Rectal smooth muscle tissue (tissue), 1 donor: ENCODE results near the gene PYGO2.

Source experiments
- H3K27ac ChIP-seq: one replicate; pipeline ENCODE4 v1.7.0; 2013; ENCODE audit warnings: low read depth, low read length, inconsistent platforms
- H3K27me3 ChIP-seq: one replicate; pipeline ENCODE4 v1.7.0; 2013; ENCODE audit warnings: low read length; ENCODE audit not compliant: control insufficient read depth, insufficient read depth
- H3K36me3 ChIP-seq: one replicate; pipeline ENCODE4 v1.7.0; 2013; ENCODE audit warnings: low read length; ENCODE audit not compliant: control insufficient read depth, insufficient read depth
- H3K4me1 ChIP-seq: one replicate; pipeline ENCODE4 v1.7.0; 2013; ENCODE audit warnings: low read length; ENCODE audit not compliant: control insufficient read depth, insufficient read depth
- H3K4me3 ChIP-seq: one replicate; pipeline ENCODE4 v1.7.0; 2013; ENCODE audit warnings: low read length
- H3K9ac ChIP-seq: one replicate; pipeline ENCODE4 v1.7.0; 2013; ENCODE audit warnings: low read length

Gene PYGO2

DNA sequence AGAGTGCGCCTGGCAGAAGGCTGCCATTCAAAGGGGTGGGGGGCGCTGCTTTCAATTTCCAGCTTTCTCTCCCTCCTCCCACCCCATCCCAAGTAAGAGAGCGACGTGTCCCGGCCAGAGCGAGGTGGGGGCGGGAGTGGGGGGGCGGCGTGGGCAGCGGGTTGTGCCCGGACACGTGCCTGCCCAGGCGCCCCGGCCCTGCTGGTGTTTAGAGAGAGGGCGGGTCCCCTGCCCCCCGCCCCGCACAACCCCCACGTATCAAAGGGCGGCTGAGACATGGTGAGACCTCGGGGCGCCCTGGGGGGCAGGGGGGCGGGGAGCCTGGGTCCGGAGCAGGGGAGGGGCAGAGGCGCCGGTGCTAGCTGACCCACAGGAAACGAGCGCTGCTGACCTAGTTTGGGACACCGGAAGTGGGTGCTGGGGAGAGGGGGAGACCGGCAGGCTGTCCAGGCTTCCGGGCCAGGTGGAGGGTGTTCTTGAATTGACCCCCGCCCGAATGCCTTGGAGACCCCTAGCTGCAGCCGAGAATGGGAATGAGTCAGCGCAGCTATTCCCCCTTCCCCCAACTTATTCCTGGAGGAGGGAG, 42.3 kb upstream of the PYGO2 start:
- H3K9ac ChIP-seq = peak overlapping the region; percentile 96
- peaks cover 4% of the 10 kb centered on the region for H3K36me3 ChIP-seq
- H3K4me3 ChIP-seq = peak overlapping the region; percentile 89
- H3K27me3 ChIP-seq = no peaks in the 10 kb centered on the region
- peak overlapping the region; percentile 93 for H3K27ac ChIP-seq
- peaks cover 35% of the 10 kb centered on the region for H3K4me1 ChIP-seq

DNA sequence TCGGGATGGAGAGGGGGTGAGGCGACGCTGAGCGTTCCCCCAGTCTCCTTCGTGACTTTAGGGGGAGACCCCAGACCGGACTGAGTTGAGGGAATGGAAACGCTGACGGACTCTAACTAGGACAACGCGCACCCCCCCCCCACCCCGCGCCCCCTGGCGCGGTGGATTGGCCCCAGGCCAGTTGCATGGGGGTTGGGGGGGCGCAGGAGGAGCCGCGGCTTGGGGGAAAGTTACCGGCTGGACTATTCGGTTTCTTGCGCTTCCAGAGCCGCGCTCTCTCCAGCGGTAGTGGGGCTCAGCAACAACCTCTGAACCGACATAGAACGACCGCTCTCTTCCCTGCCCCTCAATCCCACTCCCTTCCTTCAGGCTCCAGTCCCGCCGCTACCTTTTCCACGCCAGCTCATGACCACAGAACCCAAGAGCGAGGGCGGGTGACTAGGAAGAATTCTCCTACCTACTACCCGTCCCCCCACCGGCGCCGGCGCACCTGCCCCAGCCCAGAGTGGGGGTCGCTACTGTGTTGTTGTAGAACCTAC, 41.7 kb upstream of the PYGO2 start:
- H3K27ac ChIP-seq = peak overlapping the region; percentile 93
- H3K36me3 ChIP-seq = peaks cover 4% of the 10 kb centered on the region
- H3K27me3 ChIP-seq = no peaks in the 10 kb centered on the region
- H3K4me1 ChIP-seq = peaks cover 36% of the 10 kb centered on the region
- peak overlapping the region; percentile 96 for H3K9ac ChIP-seq
- peak overlapping the region; percentile 89 for H3K4me3 ChIP-seq

DNA sequence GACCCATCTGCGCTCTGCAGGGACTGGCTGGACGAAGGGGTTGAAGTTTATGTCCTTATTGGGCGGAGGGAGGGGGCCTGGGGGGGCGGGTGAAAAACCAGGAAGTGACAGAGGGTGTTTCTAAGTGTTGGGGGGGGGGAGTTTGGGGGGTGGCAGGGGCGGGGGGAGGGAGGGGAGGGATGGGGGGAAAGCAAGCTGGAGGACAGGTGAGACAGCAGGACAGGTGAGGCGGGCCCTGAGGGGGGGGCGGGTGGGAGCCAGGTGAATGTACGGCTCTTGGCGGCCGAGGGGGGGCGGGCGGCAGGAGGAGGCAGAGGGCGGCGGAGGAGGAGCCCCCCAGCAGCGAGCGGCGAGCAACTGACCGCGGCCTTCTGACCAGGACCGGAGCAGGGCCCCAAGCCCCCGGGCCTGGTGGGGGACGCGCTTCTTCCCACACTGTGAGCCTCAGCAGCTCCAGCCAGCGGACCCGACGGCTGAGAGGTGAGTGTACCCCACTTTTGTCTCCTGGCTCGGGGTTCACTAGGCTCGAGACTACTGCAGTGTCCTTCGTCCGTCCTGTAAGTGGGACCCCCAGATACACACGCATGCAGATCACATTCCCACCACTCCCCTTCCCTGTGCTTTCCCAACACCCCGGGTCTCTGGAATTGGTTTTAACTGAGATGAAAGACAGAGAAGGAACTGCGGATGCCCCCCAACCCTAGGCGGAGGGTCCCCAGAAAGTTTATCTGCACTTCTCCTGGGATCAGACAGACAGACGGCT, 41.1 kb upstream of the PYGO2 start, which contains the start of gene ZBTB7B:
ZBTB7B (plus strand) TSS at position 339 of the 763 bp plus-strand sequence. CDS start 11,859 bp downstream, outside the sequence.
- peaks cover 36% of the 10 kb centered on the region for H3K4me1 ChIP-seq
- peak within 1 kb of the TSS; percentile 89 for H3K4me3 ChIP-seq
- peak within 1 kb of the TSS; percentile 96 for H3K27ac ChIP-seq
- H3K36me3 ChIP-seq = peaks cover 4% of the 10 kb centered on the region
- H3K27me3 ChIP-seq = no peaks in the 10 kb centered on the region
- H3K9ac ChIP-seq = peak within 1 kb of the TSS; percentile 96

DNA sequence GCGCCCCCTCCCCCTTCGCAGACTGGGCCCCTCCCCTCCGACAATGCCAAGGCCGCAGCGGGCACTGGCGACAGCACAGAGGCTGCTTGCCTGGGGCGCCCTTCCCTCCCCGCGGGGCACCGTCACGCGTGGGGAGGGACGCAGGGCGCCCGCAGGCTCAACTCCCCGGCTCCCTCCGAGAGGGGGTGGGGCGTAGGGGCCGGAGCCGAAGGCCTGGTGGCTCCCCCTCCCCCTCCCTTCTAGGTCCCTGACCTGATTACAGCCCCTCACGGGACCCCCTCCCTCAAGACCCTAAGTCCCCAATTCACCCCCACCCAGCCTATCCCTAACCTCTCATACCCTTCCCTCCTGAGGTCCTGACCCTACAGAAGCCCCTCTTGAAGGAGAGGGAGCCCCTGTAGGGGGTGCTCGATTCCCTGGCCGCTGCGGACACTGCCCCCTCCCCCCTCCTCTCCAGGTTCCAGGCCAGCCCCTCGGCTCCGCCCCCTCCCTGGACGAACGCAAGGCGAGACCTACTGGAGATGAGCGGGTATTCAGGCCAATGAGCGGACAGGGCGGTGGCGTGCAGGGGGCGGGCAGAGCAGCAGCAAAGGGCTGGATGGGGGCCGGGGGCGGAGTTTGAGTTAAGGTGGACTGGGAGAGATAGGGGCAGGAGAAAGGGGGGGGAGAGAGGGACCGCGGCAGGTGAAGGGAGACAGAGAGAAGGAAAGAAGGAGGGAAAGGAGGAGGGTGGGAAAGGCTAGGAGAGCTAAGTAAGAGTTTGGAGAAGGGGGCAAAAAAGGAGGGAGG, 40.3 kb upstream of the PYGO2 start:
- H3K4me1 ChIP-seq = peaks cover 29% of the 10 kb centered on the region
- peak overlapping the region; percentile 96 for H3K27ac ChIP-seq
- H3K9ac ChIP-seq = peak overlapping the region; percentile 71
- peaks cover 4% of the 10 kb centered on the region for H3K36me3 ChIP-seq
- no peaks in the 10 kb centered on the region for H3K27me3 ChIP-seq
- peak overlapping the region; percentile 88 for H3K4me3 ChIP-seq

DNA sequence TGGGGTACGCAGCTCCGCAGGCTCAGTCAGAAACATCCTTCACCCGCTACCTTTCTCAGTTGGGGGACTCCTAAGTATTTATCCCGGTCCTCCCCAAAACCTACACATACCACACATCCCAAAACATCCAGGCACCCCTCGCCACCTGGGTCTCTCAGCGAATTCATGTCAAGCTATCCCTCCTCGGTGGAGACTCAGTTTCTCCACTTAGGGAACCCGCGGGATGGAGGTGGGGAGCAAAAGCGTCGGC, 39.8 kb upstream of the PYGO2 start:
- Histone ChIP-seq H3K4me1 (peaks cover 28% of the 10 kb centered on the region), H3K27me3 (no peaks in the 10 kb centered on the region), H3K27ac (peak overlapping the region; percentile 96), H3K4me3 (peak overlapping the region; percentile 88), H3K36me3 (peaks cover 2% of the 10 kb centered on the region), H3K9ac (peak overlapping the region; percentile 85)

DNA sequence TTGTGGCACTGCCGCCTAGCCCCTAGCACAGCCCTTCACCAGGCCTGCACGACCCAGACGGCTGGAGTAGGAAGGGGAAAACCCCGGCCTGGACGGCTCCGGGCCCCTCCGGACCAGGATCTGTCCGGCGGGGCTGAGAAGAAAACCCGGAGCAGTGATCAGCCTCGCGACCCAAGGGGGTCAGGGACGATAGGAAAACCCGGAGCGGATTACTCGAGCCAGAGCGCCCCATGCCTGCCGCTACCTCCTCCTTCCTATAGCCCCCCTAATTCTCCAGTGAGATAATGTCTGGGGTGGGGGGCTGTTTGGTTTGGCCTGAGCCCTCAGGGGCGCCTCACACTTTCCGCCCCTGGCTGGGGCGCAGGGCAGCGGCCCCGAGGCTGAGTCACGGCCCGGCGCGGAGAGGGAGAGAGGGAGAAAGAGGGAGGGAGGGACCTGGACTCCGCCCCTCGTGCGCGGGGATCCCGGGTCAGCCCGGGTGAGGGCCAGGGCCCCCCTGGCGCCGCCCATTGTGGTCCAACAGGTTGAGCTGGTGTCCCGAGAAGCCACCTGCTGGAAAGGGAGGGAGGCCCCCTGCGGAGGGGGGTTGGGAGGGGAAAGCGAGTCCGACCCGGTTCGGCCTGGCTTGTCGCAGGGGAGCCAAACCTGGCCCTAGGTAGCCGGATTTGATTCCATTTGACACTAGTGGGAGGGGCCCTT, 39.3 kb upstream of the PYGO2 start:
- Histone ChIP-seq H3K27ac (peak overlapping the region; percentile 96), H3K4me1 (peaks cover 23% of the 10 kb centered on the region), H3K36me3 (no peaks in the 10 kb centered on the region), H3K27me3 (no peaks in the 10 kb centered on the region), H3K4me3 (peak overlapping the region; percentile 88), H3K9ac (peak overlapping the region; percentile 85)

DNA sequence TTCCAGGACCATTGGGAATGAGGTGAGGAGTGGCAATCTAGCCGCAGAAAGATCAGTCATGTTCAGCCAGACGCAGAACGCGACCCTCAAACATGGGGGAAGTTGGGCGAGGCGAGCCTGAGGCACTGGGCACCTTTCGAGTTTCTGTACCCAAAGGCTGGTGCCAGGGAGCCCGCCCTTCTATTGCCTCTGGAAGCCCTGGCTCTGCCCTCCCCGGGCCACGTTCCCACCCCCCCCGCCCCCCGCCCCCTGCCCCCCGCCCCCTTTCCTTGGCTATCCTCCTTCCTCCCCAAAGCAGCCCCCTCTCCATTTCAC, 38.8 kb upstream of the PYGO2 start:
- no peaks in the 10 kb centered on the region for H3K36me3 ChIP-seq
- peak overlapping the region; percentile 88 for H3K4me3 ChIP-seq
- H3K27me3 ChIP-seq = no peaks in the 10 kb centered on the region
- peak overlapping the region; percentile 10 for H3K9ac ChIP-seq
- H3K27ac ChIP-seq = peak overlapping the region; percentile 96
- peaks cover 18% of the 10 kb centered on the region for H3K4me1 ChIP-seq

DNA sequence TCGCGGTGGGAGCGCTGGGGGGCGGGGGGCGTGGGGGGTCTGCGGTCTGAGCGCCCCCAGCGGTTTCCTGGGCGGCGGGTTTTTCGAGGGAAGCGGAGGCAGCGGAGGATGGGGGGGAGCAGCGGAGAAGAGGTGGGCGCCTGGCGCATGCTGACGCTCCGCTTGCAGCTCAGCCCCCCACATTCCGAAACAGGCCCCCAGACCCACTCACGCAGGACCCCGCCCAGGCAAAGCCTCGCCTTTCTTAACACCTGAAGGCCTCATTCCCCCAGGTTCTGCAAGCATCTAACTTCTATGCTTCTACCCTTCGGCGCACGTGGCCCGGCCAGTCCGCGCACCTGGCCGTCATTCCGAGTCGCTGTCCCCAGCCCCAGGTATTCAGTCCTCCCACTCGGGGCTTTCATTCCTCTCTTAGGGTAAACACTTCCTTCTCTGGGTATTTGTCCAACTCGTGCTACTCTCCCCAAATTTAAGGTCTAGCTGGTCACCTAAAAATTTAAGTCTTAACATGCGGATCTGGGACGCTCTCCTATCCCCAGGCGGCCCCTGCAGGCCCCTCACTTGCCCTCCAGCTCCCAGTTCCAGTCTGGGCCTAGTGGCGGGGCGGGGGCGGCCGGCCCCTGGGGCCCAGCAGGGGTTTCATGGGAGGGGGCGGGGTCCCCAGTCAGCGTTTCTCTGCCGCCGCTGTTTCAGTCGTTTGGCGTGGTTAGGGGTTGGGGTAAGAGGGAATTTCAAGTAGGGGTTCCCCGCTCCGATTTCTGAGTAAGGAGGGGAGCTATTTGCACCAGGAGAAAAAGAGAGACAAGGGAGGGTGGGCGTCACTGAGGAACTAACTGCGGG, 38.2 kb upstream of the PYGO2 start:
- H3K4me3 ChIP-seq = peak overlapping the region; percentile 88
- H3K27ac ChIP-seq = peak overlapping the region; percentile 96
- H3K4me1 ChIP-seq = peaks cover 16% of the 10 kb centered on the region
- peak overlapping the region; percentile 24 for H3K9ac ChIP-seq
- H3K27me3 ChIP-seq = no peaks in the 10 kb centered on the region
- H3K36me3 ChIP-seq = no peaks in the 10 kb centered on the region

DNA sequence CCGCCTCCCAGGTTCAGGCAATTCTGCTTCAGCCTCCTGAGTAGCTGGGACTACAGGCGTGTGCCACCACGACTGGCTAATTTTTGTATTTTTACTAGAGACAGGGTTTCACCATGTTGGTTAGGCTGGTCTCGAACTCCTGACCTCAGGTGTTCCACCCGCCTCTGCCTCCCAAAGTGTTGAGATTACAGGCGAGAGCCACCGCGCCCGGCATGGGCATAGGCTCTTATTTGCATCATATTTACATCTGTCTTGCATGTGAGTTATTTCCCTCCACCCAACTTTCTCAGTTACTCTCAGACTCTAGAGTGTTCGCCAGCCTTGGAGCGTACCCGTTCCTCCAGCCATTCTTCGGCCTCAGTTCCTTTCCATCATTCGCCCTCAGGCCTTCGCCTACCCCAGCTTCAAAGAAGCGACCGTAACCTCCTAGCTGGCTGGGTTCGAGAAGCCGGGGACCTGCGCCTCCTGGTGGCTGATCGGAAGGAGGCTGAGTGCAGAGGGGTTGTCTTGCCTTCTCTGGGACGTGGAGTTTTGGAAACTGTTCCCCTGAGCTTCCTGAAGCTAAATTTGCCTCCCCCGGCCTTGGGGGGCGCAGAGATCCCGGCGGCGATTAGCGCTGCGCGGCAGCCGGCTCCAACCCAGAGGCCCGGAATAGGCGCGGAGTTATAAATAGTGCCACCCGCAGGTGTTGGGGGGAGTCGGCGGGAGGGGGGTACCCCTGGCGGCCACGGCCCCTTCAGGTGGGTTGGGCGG, 37.4 kb upstream of the PYGO2 start:
- Histone ChIP-seq H3K9ac (peak overlapping the region; percentile 65), H3K27me3 (no peaks in the 10 kb centered on the region), H3K4me1 (peaks cover 8% of the 10 kb centered on the region), H3K4me3 (peak overlapping the region; percentile 66), H3K27ac (peak overlapping the region; percentile 96), H3K36me3 (no peaks in the 10 kb centered on the region)

DNA sequence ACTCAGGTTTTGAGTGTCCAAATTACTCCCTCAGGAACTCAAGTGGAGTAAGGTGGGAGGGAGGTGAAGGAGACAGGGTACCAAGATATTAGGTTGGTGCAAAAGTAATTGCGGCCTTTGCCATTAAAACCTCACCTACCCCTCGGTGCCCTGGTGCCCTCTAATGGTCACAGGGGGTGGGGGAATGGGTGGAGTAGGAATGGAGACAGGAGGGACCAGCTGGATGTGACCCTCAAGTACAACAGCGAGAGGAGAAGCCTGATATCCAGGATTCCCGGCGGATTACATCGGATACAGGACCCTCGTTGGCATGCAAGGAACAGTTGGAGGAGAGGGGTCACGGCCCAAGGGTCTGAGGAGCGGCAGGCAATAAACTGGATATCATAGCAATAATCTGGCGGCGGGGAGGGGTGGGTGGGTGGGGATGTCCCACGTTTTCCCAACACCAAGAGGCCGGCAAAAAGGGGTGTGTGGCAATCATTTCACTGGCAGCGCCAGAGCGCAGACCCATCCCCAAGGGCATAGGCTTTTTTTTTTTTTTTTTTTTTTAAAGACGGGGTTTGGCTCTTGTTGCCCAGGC, 36.7 kb upstream of the PYGO2 start:
- Histone ChIP-seq H3K4me1 (peaks cover 8% of the 10 kb centered on the region), H3K4me3 (no peak overlapping the region), H3K27me3 (no peaks in the 10 kb centered on the region), H3K9ac (no peak overlapping the region), H3K36me3 (no peaks in the 10 kb centered on the region), H3K27ac (peak overlapping the region; percentile 96)
